ENCODE data around the gene NPM3. TPM values are rescaled to one million over a fixed set of nuclear protein-coding genes. Genes with fewer than 3 reads are reported as not detected.
A peak's percentile ranks its signal among the peaks of the same experiment; 100 is the strongest.

The NPM3 gene
- total and polyA plus RNA-seq, 2 of the 13 experiments (the other 11 are each of a cell fraction or from before 2014, with no cell fraction given): 47.6 to 129 TPM

- TF ChIP-seq TBL1XR1 (IDR thresholded peaks at IDR 0.05; ENCODE audit: borderline replicate concordance, low read length, partially characterized antibody) (no peak), STAG1 (CRISPR knock-in tag; IDR thresholded peaks at IDR 0.05) (peak; percentile 7; the same call in 1 of the 2 replicates), JUND (CRISPR knock-in tag; IDR thresholded peaks at IDR 0.05) (no peak), SMC3 (IDR thresholded peaks at IDR 0.05; ENCODE audit: low read length) (no peak), TFDP2 (CRISPR knock-in tag; IDR thresholded peaks at IDR 0.05) (no peak), ZSCAN9 (CRISPR knock-in tag; IDR thresholded peaks at IDR 0.05; ENCODE audit: borderline replicate concordance) (no peak), ZNF687 (CRISPR knock-in tag; IDR thresholded peaks at IDR 0.05) (0 out of 2 replicates have a peak, but pooled peaks have one; percentile 12)
These were observed 33.9 kb downstream of the NPM3 start (continued) for GRCh38 chr10:101749047-101750016.

All from HepG2 (cell line).